ENCODE measurements around the gene QARS1. TPM values are rescaled to one million over a fixed set of nuclear protein-coding genes. Genes with fewer than 3 reads are reported as not detected.

The QARS1 gene
- total and polyA plus RNA-seq, 2 of the 13 experiments (the other 11 are each of a cell fraction or from before 2014, with no cell fraction given) = 307 to 327 TPM

DNA sequence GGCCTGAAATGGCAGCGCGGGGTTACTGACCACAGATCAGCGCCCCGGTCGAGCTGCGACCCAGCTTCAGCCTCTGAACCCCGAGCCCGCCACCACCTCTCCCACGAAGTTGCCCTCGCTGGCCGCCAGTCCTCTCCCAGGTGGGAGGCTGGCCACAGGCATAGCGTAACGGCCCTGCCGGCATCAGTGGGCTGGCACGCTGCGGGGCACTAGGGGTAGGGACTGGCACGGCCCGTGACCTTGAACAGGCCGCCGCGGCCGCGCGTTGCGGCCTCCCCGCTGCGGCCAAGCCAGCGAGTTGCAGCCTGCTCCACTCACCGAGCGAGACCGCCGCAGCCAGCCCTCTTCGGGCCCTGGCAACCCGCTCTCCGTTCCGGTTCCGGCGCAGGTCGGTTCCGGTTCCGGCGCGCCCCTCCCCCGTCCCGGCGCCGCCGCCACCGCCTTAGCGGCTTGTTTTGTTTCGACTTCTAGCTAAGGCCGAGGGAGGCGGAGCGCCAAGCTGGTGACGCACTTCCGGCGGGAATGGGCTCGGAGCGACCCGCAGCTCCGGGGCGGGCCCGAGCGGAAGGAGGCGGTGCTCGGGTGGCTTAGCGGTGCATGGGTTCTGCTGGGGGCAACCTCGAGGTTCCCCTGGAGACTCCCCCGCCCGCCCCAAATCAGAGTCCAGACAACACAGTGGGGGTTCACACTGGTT lies 16.0 kb upstream of the QARS1 start, which contains the start of gene USP19 (continued):
- TF ChIP-seq, protein P1, sequence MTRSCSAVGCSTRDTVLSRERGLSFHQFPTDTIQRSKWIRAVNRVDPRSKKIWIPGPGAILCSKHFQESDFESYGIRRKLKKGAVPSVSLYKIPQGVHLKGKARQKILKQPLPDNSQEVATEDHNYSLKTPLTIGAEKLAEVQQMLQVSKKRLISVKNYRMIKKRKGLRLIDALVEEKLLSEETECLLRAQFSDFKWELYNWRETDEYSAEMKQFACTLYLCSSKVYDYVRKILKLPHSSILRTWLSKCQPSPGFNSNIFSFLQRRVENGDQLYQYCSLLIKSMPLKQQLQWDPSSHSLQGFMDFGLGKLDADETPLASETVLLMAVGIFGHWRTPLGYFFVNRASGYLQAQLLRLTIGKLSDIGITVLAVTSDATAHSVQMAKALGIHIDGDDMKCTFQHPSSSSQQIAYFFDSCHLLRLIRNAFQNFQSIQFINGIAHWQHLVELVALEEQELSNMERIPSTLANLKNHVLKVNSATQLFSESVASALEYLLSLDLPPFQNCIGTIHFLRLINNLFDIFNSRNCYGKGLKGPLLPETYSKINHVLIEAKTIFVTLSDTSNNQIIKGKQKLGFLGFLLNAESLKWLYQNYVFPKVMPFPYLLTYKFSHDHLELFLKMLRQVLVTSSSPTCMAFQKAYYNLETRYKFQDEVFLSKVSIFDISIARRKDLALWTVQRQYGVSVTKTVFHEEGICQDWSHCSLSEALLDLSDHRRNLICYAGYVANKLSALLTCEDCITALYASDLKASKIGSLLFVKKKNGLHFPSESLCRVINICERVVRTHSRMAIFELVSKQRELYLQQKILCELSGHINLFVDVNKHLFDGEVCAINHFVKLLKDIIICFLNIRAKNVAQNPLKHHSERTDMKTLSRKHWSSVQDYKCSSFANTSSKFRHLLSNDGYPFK (CRISPR knock-in tag; IDR thresholded peaks at IDR 0.05; ENCODE audit: borderline replicate concordance) = no peak; the same call in 1 of the 2 replicates
- TF ChIP-seq TOPORS (CRISPR knock-in tag; IDR thresholded peaks at IDR 0.05) (peak; percentile 64; the same call in 1 of the 2 replicates), BCL3 (CRISPR knock-in tag; IDR thresholded peaks at IDR 0.05) (no peak; the same call in 1 of the 2 replicates), XBP1 (CRISPR knock-in tag; IDR thresholded peaks at IDR 0.05) (no peak), ZNF770 (CRISPR knock-in tag; IDR thresholded peaks at IDR 0.05) (0 out of 2 replicates have a peak, but pooled peaks have one; percentile 22), SNRNP70 (IDR thresholded peaks at IDR 0.05; ENCODE audit: low read depth, low read length) (no peak), MTERF4 (CRISPR knock-in tag; IDR thresholded peaks at IDR 0.05) (peak; percentile 36; the same call in 1 of the 2 replicates), ZNF234 (CRISPR knock-in tag; conservative IDR thresholded peaks at IDR 0.05) (no peak), JUNB (CRISPR knock-in tag; IDR thresholded peaks at IDR 0.05; ENCODE audit: borderline replicate concordance) (no peak), SRSF9 (IDR thresholded peaks at IDR 0.05; ENCODE audit: borderline replicate concordance, insufficient read depth, low read depth, low read length, poor library complexity, severe bottlenecking) (no peak), ZNF44 (CRISPR knock-in tag; IDR thresholded peaks at IDR 0.05) (no peak), ZNF614 (CRISPR knock-in tag; IDR thresholded peaks at IDR 0.05; ENCODE audit: borderline replicate concordance) (peak; percentile 90; the same call in 1 of the 2 replicates), DNMT3B (CRISPR knock-in tag; conservative IDR thresholded peaks at IDR 0.05) (0 out of 2 replicates have a peak, but pooled peaks have one; percentile 50), POGZ (CRISPR knock-in tag; IDR thresholded peaks at IDR 0.05) (peak; percentile 68; the same call in 1 of the 2 replicates)
